Activated CD4-positive, alpha-beta T cell treated with anti-CD3 and anti-CD28 coated beads, Interleukin-2, amount 50 U/mL, for 48 hours (primary cell): ENCODE data around the gene INTS1.

Experiments
- DNase-seq, 2 experiments: peaks; one replicate each; pipeline ENCODE4 v3.0.0-alpha.2; 2020

Gene INTS1

GRCh38 chr7:1503816-1504775 is at the start of gene INTS1:
Gene INTS1 (minus strand): TSS chr7:1504389. CDS start chr7:1503960, 429 bp downstream.
- DNase-seq, result peak; percentile 87 to 89

DNA sequence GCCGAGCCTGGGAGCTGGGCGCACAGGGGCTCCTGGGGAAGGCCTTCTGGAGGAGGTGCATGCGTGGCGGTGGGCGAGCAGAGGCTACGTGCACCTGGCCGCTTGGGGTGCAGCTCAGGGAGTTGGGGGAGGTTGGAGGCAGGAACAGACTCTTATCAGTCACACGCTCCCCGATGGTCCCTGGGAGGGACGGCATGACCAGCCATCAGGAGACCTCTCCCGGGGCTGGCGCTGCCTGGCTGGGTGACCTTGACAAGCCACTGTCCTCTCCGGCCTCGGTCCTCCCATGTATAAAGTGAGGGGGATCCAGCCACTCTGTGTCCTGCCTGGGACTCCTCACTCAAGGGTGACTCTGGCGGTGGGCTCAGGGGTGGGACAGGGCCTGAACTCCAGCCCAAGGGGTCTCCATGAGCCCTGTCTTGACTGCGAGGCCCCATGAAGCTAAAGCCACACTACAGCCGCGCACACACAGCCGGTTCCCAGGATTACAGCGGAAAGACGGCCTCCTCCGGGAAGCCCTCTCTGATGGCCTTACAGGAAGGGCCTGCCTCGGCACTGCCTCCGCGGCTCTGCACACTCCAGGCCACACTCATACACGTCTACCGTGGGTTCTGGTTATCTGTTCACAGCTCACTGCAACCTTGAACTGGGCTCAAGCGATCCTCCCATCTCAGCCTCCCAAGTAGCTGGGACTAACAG is 49.5 kb upstream of the INTS1 start:
- no peak for DNase-seq

- DNase-seq, result no peak
These were observed 48.0 kb upstream of the INTS1 start for GRCh38 chr7:1552200-1552599.

DNA sequence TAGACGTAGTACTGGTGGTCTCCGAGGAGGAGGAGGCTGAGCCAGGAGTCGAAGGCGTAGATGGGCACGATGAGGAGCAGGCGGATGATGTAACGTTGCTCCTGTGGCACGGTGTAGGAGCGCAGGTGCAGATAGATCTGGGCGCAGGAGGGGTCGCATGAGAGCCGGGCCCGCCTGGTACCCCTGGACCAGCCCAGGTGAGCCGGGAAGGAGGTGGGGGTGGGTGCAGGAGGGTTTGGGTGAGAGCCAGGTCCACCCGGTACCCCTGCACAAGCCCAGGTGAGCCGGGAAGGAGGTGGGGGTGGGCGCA is 46.6 kb upstream of the INTS1 start:
- no peak for DNase-seq

DNA sequence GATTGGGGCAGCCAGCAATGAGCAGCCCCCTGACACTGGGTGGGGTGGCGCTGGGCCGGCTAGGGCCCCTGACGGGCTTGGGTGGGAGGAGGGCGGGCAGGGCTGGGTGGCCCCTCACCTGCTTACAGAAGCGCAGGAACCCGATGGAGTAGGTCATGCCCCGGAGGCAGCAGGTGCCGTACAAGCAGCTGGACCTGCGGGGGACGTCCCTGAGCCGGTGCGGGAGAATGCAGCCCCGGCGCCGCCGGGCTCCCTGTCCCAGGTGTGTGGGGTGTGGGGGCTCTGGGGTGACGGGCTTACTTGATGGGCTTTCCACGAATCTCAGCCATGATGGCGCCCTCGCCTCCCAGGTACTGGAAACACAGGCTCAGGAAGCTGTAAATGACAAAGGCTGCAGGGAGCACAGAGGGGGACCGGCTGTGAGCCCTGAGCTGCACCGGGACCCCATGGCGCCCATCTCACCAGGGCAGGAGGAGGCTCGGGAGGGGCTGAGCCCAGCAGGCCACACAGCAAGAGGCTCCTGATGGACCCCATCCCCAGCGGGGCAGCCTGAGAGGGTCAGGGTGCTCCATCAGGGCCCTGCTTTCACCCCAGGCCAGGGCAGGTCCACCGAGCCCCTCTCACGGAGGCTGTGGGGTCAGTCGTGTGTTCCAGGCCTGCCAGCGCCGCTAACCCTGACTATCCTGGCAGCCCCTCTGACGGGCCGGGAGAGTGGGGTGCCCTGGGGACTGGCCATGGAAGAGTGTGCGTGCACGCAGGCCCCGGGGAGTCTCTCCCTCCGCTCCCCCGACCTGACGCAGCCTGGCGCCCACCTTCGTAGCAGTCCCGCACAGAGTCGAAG is 46.0 kb upstream of the INTS1 start:
- DNase-seq, result no peak

DNA sequence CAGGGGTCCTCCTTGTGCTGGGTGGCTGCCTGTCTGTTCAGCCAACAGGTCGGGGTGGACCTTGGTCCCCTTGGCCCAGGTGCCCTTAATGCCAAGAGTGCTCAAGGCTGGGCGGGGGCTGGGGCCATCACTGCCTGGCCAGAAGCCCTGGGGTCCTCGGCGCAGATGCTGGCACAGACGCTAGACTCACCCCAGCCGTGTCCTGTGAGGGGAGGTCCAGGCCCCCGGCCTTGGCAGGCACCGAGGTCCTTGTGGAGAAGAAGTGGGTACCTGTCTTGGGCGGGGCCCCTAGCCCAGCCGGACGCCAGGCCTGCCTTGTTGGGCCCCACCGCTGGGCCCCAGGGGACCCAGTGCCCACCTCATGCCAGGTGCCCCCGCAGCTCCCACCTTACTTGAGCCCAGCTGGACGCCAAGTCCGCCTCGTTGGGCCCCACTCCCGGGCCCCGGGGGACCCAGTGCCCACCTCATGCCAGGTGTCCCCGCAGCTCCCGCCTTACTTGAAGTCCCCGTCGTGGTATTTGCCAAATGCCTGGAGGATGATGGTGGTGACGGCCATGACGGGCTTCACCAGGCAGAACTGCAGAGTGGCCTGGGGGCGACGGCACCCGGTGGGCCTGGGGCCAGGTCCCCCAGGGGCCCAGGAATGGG is 45.3 kb upstream of the INTS1 start:
- DNase-seq, result no peak

DNA sequence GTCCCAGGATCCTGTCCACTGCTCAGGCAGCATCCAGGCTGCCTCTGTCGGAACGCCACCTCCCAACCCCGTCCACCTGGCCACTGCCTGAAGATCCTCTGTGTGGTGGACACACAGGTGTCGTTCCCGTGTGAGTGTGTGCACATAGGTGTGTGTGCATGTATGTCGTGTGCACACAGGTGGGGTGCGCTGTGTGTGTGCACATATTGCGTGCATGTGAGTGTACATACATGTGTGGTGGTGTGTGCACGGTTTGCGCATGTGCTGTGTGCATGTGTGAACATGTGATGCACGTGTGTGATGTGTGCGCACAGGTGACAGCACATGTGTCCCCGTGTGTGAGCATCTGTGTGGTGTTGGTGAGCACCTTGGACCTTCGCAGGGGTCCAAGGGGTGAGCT is 44.8 kb upstream of the INTS1 start:
- DNase-seq, result no peak

- DNase-seq, result no peak
These were observed 44.2 kb upstream of the INTS1 start for GRCh38 chr7:1548438-1548831.

DNA sequence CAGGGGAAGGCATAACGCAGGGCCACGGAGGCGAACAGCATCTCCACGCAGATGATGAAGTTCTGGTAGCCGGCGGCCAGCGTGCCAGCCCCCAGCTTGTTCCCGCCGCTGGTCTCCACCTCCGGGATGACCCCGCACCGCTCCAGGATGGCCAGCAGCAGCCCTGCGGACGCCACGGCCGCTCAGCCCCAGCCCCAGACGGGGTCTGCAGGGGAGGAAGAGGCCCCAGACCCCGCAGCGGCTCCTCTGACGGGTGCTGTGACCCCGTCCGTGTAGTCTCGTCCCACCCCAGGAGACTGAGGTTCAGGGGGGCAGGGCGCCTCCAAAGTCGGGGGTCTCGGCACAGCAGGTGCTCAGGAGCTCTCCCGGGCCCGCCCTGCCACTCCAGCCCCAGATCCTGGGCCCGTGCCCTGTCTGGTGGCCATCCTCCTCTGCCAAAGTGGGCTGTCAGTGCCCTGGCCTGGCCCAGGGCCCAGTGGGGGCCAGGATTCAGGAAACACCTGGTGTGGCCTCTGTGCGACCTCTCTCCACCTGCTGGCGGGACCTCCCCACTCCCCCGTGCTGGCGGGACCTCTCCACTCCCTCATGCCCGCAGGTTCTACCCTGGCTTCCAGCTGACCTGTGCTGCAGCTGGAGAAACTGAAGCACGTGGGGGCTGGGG is 43.7 kb upstream of the INTS1 start:
- DNase-seq, result no peak

GRCh38 chr7:1546909-1547776 is 43.0 kb upstream of the INTS1 start:
- no peak for DNase-seq

- DNase-seq, result no peak
These were observed 42.2 kb upstream of the INTS1 start for GRCh38 chr7:1546274-1546908.

DNA sequence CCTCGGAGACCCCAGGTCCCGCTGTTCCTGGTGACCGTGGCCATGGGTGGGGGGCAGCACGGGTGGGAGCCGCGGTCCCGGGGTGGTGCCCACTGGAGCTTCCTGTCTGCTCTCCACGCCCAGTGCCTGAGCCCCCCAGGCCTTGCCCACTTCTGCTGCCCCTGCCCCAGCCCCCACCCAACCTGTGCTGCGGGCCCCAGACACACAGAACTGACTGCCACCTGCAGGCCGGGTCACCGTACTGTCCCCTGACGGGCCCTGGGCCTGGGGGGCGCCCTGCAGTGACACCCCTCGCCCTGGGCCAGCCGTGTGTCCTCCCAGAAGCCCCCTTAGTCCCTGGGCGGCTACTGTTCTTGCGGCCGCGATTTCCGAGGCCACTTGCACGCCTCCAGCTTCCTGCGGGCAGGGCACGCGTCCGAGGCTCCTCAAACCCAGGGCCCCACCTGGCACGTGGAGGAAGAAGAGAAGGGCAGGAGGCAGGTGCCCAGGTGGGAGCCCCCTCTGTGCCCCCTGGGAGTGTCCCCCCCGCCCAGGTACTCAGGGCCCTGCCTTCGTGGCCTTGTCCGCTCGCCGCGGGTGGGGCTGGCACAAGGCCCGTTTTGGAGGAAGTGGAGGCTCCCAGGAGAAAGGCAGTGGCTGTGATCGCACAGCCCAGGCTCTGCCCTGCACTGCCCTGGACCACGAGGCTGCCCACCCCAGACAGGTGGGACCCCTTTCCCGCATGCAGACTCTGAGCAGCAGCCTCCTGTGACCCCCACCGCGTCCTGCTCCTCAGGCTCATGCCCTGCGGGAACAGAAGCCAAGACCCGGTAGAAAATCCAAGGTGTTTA is 41.4 kb upstream of the INTS1 start:
- DNase-seq, result no peak

- DNase-seq, result no peak
These were observed 40.8 kb upstream of the INTS1 start for GRCh38 chr7:1544896-1545416.

DNA sequence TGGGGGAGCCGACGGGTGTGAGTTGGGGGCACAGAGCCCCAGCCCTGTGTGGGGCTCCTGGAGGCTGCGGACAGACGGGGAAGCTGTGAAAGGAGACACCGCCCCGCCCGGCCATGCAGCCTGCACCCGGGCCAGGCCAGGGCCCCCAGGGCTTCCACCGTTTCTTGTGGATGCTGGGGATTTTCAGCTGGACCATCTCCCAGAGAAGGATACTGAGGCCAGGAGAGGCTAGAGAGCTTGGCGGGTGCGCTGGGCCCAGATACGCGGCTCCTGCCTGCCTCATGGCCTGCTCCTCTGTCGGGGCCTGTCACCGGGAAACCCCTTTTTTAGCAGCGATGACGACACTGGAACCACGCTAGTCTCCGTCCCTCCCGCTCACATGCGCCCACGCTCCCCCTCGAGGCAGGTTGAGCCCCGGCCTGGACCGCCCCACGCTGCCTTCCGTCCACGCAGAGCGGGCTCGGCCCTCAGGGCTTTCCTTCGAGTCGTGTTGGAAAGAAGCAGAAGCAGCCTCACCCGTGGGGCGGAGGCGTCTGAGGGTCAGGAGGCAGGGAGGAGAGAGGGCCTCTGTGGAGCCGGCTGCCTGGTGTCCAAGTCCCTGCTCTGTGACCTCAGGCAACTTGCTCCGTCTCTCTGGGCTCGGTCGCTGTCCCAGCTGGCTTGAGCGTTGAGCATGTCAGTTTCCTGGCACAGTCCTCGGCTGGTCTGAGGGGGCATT is 40.1 kb upstream of the INTS1 start:
- DNase-seq, result no peak

- no peak for DNase-seq
These were observed 39.6 kb upstream of the INTS1 start for GRCh38 chr7:1543826-1544177.

DNA sequence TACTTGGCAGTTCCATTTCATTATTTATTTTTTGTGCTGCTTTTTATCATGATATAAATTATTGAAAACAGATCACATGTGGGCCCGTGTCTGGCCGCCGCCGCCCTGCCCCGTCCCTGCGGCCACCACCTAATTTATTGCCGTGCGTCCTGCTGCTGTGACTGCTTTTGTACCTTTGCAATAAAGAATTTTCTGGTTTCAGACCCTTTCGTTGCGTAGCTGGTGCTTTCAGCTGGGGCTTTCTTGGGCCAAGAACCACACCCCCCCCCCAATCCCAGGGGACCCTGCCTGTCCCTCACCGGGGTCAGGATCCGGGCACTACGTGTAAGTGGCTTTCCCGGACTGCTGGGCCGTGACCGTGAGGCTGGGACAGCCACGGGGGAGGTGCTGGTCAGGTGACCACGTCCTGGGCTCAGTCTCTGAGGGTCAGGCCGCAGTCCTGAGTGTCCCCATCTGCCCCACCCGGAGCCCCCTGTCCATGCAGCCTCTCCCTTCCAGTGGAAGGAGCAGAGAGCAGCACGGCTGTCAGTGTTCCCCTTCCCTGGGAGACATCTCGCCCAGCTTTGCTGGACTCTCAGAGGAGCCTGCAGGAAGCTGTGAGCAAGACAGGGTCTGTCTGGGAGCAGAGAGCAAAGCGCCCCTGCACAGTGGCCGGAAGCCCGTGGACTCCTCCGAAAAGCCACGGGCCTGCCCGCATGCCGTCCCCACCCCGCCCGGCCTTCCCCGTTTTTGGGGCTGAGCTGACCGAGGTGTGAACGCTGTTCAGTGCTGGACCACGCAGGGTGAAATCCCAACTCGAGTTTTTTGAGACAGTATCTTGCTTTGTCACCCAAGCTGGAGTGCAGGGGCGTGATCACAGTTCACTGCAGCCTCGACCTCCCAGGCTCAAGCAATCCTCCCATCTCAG is 38.9 kb upstream of the INTS1 start:
- DNase-seq, result no peak

- no peak for DNase-seq
These were observed 38.1 kb upstream of the INTS1 start for GRCh38 chr7:1542329-1542728.
